ENCODE measurements around the gene CACNA1I. TPM values are rescaled to one million over a fixed set of nuclear protein-coding genes. Genes with fewer than 3 reads are reported as not detected.

Gene CACNA1I
- total RNA-seq, 2 donors from 2014 or later, result 0.33 to 0.52 TPM

DNA sequence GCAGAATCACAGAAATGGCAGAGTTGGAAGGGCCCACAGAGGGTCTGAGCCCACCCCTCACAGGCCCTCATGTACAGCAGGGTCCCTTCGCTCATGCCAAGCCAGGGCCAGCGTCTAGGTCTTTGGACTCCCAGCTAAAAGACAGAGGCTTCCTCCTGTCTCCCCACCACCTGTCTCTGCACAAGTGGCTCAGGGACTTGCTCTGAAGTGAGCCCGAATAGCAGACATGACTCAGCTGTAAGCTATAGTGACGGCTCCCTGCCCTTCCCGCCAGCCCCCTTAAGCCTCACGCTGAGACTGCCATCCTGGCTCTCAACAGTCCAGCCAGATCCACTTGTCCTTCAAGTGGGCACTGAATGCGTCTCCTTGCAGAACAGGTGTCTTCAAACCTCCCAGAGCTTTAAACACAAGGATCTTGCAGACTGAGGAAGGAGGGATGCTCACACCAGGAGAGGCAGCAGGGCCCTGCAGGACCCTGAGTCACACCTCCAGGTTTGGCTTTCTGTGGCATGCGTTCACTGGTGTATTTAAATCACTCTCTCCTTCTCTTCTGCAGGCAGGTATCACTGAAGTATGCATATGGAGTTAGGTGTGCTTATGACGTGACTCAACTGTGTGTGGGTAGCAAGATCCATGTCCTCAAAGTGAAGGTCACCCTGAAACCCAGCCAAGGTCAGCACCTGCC lies 154.9 kb downstream of the CACNA1I start:
- WGBS, 2 donors, result 79 to 82% methylated on average over 9 of the region's 9 CpGs
- Histone ChIP-seq H3K4me3 (no peak overlapping the region), H3K27ac (no peak overlapping the region), H3K4me1 (no peaks in the 10 kb centered on the region), H3K36me3 (replicated peaks in 1 of 2; ENCODE audit: insufficient read depth in 1 of 2, low read depth in 2 of 2) (no peaks in the 10 kb centered on the region), H3K27me3 (no peaks in the 10 kb centered on the region), H3K9me3 (no peaks in the 10 kb centered on the region)
- ATAC-seq (no peak), DNase-seq (no peak)
- intact Hi-C loops (cut with DNase I), result no loop called here
- TF ChIP-seq POLR2A (IDR thresholded peaks at IDR 0.05), result no peak
- TF ChIP-seq, protein P1, sequence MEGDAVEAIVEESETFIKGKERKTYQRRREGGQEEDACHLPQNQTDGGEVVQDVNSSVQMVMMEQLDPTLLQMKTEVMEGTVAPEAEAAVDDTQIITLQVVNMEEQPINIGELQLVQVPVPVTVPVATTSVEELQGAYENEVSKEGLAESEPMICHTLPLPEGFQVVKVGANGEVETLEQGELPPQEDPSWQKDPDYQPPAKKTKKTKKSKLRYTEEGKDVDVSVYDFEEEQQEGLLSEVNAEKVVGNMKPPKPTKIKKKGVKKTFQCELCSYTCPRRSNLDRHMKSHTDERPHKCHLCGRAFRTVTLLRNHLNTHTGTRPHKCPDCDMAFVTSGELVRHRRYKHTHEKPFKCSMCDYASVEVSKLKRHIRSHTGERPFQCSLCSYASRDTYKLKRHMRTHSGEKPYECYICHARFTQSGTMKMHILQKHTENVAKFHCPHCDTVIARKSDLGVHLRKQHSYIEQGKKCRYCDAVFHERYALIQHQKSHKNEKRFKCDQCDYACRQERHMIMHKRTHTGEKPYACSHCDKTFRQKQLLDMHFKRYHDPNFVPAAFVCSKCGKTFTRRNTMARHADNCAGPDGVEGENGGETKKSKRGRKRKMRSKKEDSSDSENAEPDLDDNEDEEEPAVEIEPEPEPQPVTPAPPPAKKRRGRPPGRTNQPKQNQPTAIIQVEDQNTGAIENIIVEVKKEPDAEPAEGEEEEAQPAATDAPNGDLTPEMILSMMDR (IDR thresholded peaks at IDR 0.05), result no peak

DNA sequence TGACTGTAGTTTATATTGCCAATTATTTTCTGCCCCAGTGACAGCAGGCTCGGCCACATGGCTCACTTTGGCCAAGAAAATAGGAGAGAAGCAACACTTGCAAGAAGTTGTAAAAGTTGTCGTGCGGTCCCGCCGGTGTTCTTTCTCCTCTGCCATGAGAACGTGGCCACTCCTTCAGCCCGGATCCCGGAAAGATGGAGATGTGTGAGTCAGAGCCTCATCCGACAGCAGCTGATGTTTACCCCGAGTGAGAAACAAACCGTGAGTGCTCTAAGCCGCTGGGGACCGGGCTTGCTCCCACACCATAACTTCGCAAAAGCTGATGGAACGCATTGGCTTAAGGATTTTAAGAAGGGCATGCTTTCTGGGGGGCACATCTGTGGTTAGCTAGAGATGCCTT lies 157.0 kb downstream of the CACNA1I start:
- WGBS, 2 donors, result 39 to 43% methylated on average over 15 of the region's 15 CpGs
- Histone ChIP-seq H3K36me3 (replicated peaks in 1 of 2; ENCODE audit: insufficient read depth in 1 of 2, low read depth in 2 of 2) (no peaks in the 10 kb centered on the region), H3K27me3 (no peaks in the 10 kb centered on the region), H3K9me3 (no peaks in the 10 kb centered on the region), H3K27ac (no peak overlapping the region), H3K4me1 (no peaks in the 10 kb centered on the region), H3K4me3 (no peak overlapping the region)
- ATAC-seq (no peak), DNase-seq (no peak)
- TF ChIP-seq, protein P1 (IDR thresholded peaks at IDR 0.05), result no peak
- TF ChIP-seq POLR2A (IDR thresholded peaks at IDR 0.05), result no peak
- intact Hi-C loops (cut with DNase I), result no loop called here

- Histone ChIP-seq H3K36me3 (replicated peaks in 1 of 2; ENCODE audit: insufficient read depth in 1 of 2, low read depth in 2 of 2) (no peaks in the 10 kb centered on the region), H3K27ac (no peak overlapping the region), H3K4me3 (no peak overlapping the region), H3K27me3 (no peaks in the 10 kb centered on the region), H3K4me1 (no peaks in the 10 kb centered on the region), H3K9me3 (no peaks in the 10 kb centered on the region)
- 81 to 88% methylated on average over 12 of the region's 12 CpGs for WGBS, 2 donors
- DNase-seq (no peak), ATAC-seq (no peak)
- intact Hi-C loops (cut with DNase I), result no loop called here
- TF ChIP-seq POLR2A (IDR thresholded peaks at IDR 0.05), result no peak
Measured at GRCh38 chr22:39728236-39728860, 157.8 kb downstream of the CACNA1I start.

DNA sequence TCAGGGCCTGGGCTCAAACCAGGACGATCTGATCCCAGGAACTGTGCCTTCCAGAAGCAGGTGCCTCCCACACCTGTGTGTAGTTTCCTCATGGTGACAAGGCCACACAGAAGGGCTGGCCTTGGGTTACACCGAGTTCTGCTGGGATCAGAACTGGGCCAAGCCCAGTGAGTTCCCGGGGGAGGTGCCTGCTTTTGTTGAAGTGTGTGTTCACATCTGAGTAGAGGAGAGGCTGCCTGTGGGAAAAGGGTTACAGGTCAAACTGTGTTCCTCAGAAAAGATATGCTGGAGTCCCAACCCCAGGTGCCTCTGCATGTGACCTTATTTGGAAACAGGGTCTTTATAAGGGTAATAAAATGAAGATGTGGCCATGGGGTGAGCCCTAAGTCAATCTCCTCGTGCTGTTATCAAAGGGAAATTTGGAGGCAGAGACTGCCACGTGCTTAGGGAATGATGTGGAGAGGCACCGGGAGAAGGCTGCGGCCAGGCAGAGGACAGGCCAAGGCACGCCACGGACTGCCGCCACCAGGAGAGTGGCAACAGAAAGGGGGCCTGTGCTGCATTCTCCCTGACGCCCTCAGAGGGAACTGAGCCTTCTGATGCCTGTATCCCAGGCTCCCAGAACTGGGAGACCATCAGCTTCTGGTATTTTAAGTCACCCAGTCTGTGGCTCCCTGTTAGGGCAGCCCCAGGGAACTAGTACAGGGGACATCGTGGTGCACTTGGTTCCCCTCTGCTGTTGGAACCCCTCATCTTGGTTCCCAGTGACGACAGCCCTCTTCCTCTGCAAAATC lies 158.8 kb downstream of the CACNA1I start:
- TF ChIP-seq, protein P1 (IDR thresholded peaks at IDR 0.05), result no peak
- Histone ChIP-seq H3K4me3 (no peak overlapping the region), H3K36me3 (replicated peaks in 1 of 2; ENCODE audit: insufficient read depth in 1 of 2, low read depth in 2 of 2) (no peaks in the 10 kb centered on the region), H3K4me1 (no peaks in the 10 kb centered on the region), H3K9me3 (no peaks in the 10 kb centered on the region), H3K27ac (no peak overlapping the region), H3K27me3 (no peaks in the 10 kb centered on the region)
- DNase-seq, result no peak
- 65 to 67% methylated on average over 11 to 13 of the region's 13 CpGs for WGBS, 2 donors
- ATAC-seq, result no peak
- intact Hi-C loops (cut with DNase I), result no loop called here

DNA sequence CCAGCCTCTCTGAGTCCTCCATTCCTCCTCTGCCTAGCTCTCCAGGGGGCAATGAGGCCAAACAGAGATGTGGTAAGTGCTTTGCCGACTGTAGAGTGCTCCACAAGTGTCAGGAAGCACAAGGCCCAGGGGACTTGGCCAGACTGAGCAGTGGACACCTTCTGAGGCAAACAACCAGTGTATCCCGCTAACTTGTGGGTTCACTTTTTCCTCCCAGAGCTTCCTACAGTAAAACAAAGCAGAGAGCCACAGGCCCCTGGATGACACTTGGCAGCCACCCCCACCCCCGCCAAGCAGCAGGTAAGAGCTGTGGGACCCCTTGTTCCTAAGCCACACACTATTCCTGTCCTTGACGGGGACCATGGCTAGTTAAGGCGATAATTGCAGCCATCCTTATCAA lies 160.9 kb downstream of the CACNA1I start:
- Histone ChIP-seq H3K4me1 (no peaks in the 10 kb centered on the region), H3K4me3 (no peak overlapping the region), H3K9me3 (no peaks in the 10 kb centered on the region), H3K27me3 (no peaks in the 10 kb centered on the region), H3K27ac (no peak overlapping the region), H3K36me3 (replicated peaks in 1 of 2; ENCODE audit: insufficient read depth in 1 of 2, low read depth in 2 of 2) (no peaks in the 10 kb centered on the region)
- WGBS, 2 donors, result 64 to 72% methylated on average over 4 to 5 of the region's 5 CpGs
- no peak for DNase-seq
- intact Hi-C loops (cut with DNase I), result no loop called here
- ATAC-seq, result no peak
- TF ChIP-seq POLR2A (IDR thresholded peaks at IDR 0.05), result no peak
- TF ChIP-seq, protein P1 (IDR thresholded peaks at IDR 0.05), result no peak

Data from body of pancreas (tissue), 4 donors.